GM19455 (cell line): Measurements from ENCODE around the gene PKP4.

Experiments
- ATAC-seq: cut with Tn5 transposase; IDR thresholded peaks from one replicate; pipeline ENCODE4 v1.9.1; 2021; ENCODE audit not compliant: unreplicated experiment

The PKP4 gene

DNA sequence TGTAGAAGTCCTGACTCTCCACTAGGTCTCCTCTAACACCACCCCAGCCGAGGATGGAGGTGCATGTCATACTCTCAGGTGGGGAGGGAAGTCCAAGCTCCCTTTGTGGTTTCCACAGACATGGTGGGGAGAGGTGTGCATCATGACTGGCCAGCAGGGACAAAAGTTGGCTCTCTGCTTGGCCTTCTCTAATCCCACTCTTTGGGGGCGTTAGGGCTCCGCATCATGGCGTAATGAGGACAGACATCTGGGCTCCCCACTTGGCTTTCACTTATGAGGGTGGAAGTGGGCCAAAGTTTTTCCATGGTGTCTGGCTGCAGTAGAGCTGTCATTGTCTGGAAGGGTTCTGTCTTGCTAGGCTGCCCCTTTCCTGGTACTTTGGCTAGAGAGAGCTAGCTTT, 257.7 kb downstream of the PKP4 start:
- ATAC-seq = no peak

DNA sequence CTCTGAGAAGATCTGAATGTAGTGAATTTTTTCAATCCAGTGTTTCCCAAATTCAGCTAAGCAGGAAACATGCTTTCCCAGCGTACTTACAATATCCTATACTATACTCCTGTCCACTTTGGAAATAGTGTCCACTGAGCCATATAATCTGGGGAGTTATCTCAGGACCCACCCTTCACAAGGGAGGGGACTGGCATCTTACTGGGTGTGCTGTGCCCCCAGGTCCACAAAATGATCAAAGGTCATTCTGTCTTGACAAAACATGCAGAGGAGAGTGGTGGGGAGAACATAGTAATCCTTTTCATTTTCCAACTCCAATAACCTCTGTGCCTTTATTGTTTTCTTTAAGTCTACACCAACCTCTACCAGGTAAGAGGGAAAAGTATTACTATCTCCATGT, 258.6 kb downstream of the PKP4 start:
- no peak for ATAC-seq

DNA sequence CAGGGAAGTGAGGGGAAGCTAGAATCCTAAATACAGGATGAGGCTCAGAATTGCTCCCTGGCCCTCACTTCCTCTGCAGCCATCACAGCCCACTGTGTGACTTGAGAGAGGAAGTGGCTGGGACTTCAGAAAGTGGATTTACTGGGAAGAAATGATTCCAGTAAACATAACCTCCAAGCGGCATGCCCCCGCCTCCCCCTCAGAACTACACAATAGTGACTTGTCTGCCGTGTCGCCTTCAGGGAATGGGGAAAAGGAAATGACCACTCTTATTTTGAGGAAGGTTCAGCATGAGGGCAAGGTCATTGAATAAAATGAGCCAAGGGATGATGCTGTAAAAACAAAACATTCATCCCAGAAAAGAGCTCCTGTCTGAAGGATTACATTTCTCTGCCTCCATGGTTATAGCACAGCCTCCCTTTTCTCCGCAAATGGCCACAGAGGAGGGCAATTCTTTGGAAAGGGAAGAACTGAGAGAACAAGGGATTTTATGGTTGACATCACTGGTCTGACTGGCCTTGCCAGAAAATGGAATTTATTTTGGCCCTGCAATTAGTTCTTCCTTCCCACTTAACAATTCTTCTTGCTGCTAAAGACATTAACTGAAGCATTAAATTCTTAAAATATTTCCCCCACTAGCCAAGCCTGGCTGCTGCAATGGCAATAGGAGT, 259.5 kb downstream of the PKP4 start:
- ATAC-seq = no peak

DNA sequence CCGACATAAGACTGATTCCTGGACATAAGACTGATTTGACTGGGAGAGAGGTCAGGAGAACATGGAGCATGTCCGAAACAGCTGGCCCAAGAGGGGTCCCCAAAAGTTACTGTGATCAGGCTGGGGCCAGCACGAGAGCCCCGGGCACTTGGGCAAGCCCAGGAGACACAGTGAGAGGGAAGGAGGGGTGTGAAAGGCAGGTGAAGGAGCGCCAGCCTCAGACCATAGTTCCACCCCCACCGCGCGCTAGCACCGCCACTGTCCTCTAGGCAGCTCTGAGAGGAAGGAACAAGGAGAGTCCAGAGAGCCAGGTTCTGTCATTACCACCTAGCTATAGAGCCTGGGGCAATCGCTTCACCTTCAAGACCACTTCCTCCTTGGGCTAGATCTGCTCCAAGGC, 260.2 kb downstream of the PKP4 start:
- no peak for ATAC-seq

DNA sequence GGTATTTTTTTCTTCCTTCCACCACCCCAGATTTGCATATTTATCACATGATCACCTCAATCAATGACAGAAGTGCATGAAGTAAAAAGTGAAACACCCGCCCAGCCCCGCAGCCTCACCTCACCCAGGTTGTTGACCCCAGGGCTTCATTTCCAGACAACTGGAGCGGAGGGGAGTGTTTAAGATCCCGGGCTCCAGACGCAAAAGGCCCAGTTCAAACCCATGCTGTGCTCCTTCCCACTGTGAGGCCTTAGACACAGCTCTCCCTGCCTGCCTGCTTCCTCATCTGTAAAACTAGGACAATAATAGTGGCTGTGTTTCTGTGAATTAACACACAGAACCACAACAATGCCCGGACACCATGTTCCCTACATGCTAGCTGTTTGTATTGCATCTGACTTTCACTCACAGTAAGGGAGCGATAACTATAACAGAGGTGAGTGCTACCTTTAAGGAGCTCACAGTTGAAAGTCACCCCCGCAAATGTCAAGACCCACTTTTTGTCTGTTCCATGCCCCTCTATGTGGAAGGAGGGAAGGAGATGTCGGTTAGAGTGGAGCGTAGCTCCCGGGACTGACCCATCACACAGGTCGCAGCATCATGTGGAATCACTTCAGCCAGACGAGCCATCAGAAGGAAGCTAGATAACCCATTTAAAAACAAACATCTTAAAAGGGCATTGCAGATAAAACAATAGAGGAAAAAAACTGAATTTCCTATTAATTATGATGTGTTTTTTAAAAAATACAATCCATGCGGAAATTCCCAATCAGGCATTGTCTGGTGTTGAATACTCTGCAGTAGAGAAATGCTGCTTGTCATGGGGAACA, 260.8 kb downstream of the PKP4 start:
- no peak for ATAC-seq

DNA sequence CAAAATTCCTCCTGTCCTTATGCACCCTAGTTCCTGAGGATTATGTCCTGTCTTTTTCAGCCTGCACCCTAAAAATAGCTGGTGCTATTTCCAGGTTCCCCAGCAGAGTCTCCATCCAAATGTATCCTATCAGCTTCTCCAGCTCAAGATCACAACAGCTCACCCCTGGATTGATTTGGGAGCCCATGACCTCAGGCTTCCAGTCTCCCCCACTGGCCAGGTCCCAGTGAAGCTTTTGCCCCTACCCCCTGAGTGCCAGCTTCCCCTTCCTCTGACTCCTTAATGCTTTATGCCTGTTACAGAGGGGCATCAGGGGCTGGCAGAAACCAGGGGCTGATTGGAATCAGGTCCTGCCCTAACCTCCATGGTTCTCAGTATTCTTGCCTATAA, 261.4 kb downstream of the PKP4 start:
- ATAC-seq = no peak

DNA sequence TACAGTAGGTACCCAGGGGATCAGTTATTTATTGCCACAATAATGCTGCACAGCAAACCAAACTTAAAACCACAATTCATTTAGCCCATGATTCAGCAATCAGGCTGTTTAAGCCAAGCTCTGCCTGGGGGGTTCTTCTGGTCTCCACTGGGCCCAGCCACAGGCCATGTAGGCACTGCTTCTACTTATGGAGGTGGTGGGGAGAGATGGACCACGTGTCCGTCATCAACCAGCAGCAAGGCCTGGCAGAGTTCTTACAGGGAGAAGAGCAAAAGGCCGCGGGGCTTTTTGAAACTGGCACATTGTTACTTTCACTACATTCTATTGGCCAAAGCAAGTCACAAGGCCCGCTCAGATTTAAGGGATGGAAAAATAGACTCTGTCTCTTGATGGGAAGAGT, 262.1 kb downstream of the PKP4 start:
- no peak for ATAC-seq

DNA sequence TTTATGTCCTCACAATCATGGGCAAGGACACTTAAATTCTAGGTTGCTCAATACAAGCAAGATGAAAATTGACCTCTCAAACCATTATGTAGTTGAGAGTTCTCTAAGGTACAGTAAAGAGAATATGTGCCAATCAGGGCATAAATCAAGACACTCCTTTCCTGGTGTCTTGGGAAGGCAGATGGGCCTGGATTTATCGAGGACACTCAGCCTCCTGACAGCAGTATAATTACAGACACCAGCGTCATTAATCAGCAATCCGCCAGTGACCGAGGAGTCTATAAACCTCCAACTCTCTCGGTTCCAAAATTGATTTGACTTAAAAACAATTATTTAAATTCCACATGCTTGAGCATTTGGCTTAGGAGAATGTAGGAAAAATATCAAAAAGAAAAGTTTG, 262.7 kb downstream of the PKP4 start:
- no peak for ATAC-seq

DNA sequence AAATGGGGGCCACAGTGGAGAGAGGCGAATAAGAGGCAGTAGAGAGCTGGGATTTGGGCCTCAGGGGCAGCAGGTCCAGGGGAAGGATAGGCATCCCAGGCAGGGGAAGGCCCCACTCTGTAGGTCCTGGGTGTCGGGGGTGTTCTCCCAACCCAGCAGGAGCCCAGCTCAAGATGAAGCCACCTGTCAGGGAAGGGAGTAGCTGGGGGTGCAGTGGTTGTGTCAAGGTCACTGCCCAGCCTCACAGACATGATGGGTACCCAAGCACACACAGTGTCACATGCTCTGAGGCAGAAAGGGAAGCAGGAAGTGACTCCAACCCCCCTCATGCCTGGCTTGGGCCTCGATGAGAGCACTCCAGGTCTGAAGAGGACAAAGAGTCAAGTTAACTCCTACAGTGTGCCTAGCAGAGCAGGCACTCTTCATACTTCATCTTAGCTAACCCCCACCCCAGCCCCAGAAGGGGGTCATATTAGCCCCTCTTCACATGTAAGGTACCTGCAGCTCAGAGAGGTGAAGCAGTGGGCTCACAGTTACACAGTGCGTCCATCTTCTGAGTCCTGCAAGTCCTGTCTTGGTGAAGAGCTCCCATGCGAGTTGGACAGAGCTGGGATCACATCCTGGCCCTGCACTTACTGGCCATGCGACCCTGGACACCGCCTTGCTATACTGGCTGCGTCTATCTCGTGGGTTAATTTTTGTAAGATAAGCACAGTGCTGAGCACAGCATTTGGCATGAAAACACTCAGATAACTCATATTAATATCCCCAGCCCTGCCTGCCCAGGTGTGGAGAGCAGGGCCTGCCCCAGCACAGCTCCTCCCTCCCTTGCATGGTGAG, 265.7 kb downstream of the PKP4 start:
- ATAC-seq = no peak

DNA sequence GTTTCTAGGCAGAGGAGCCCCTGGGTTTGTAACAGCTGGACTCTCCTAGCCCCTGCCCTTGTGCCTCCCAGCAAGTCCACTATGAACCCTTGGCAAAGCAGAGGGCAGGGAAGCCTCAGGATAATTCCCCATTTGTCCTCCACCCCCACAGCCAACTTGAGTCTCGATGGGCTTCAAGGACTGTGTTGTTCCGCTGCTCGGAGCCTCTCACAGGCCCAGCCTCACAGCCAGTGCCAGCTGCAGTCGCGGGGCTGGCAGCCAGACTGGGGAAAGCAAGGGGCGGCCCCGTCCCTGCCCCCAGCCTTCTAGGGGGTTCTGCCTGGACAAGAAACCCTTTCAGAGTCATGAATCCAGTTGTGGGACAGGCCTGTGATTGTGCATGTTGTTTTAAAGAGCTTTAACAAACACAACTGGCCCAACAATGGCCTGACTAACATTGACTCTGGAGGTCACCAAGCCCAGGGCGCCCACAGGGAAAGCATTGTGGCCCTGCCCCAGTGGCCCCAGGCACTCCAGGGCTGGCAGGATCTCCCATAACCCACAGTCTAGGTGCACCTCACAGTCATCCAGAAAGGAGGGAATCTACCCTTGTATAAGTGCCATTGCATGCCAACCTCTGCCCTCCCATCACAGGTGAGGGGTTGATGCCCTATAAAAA, 266.6 kb downstream of the PKP4 start:
- ATAC-seq = no peak

DNA sequence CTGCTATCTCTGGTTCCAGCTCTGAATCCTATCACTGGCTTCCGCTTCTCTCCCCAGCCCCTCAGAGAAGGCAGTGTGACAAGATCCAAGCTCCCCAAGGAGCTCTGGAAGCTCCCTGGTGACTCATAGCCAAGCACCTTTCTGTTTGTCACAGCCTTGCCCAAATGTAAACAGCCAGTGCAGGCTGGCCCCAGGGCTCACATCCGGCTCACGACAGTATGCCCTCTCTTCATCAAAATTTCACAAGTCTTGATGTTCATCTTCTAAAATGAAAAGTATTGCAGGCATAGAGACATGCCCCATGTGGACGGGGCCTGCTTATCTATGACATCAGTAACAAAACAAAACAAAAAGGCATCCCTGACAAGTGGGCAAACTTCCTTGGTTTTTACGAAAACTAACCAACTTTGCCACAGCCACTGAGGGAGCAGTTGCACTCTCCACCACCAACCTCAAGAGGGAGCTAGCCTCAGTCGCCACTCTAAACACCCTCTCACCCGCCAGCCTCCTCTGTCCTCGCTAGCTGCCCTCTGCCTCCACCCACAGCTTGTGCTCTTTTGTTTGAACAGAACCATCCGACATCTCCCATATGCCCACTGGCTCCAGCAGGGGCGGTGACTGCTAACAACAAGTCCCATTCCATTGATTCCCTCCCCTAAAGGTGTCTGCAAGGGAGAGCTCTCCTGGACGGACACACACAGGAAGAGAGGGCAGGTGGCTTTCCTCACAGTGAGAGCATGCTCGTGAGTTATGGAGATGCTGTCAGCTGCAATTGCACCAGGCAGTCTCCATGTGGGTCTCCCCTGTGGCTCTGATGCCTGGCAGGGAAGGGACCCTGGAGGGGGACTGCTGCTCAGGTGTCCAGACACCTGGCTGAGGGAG, 267.4 kb downstream of the PKP4 start:
- no peak for ATAC-seq

DNA sequence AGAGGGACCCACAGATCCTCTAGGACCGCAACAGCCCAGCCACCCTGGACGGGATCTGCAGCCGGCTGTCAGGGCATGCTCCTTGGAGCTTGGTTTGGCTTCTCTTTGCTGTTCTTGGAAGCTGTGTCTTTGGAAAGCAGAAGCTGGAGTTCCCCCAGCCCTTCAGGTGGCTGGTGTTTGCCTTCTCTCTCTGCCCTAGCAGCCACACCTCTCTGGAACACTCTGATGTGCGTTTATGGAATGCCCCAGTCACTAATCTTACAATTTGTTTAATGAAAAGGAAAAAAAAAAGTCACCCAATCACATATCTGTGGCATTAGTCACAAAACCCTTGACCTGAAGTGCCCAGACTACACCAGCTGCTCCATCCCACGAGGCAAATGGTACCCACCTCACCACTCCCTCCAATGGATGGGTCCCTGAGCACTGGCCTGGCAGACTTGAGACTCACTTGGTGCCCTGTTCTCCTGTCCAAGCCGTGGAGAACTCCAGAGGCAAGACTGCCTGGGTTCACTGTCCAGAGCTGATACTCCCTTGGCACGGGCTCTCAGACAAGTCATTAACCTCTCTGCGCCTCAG, 268.1 kb downstream of the PKP4 start:
- ATAC-seq = no peak

DNA sequence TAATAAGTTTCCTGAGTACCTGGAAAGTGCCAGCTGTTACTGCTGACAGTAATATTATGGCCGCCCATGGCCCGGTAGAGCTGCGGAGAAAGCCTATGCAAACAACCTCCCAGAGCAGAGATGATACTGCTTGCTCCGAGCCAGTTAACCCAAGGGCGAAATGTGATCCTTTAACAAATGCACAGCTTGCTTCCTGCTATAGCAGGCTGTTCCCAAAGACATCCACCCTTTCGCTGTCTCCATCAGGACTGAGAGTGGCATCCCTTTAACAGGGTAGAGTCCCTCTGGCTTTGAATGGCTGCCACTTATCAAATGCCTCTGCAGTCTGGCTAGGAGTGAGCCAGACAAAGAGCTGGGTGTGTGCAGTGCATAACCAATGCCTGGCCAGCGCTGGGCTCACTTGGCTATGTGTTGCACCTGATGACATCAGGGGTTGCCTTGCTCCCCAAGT, 268.7 kb downstream of the PKP4 start:
- ATAC-seq = no peak

DNA sequence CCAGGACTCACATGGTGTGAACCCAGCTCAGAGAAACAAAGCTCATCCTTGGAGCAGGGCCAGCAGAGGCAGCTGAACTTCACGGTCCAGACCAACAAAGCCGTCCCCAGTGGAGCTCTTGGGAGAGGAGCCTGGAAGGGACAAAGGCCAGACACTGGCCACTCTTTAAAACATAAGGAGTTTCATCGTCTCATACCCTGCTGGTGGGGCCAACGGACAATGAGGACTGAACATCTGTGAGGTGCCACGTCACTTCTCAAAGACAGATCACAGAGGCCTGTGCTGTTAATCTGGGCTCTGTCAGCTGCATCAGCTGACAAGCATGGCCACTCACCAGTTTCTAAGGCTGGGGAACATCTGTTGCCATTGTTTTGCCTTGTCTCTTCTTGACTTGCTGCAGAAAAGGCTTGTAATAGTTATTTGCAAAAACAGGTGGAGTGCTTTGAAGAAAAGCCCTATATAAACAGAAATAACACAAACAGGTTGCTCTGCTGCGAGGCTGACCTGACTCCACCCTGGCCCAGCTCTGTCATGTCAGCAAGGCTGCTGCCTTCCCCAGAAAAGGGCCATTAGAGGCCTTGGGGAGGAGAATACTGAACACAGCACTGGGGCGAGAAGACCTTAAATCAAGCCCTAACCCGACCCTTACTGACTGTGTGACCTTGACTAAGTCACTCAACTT, 270.3 kb downstream of the PKP4 start:
- no peak for ATAC-seq

DNA sequence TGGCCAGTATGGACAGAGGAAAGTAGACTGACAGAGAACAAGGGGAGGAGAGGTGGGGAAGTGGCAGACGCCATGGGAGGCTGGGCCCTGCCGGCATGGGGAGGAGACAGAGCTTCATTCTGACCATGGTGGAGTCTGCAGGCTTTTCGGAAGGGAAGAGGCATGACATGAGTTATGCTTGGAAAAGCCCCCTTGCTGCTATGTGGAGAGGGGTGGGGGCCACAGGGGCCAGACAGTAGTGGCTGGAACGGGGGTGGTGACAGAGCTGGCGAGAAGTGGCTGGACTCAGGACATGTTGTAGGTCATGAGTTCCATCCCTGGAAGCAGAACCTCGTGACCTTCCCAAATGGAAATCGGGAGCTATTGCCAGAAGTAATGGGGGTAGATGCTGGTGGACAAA, 271.7 kb downstream of the PKP4 start:
- no peak for ATAC-seq

DNA sequence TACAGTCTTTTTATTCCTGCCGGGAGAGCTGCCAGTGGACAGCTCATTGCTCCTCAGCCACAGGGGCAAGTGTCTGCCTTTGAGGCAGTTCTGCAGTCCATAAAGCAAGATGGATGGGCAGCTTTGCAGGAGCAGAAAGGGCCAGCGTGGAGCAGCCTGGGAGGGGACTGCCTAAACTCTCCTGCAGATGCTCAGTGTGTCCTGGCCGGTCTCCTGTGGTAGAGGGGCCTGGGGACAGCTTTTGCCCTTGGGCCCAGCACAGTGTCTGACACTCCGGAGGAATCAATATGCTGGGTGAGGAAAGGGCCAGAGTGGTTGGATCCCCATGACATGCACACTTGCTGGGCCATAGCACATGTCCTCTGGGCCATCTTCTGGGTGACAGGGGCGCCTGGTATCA, 272.7 kb downstream of the PKP4 start:
- ATAC-seq = no peak

DNA sequence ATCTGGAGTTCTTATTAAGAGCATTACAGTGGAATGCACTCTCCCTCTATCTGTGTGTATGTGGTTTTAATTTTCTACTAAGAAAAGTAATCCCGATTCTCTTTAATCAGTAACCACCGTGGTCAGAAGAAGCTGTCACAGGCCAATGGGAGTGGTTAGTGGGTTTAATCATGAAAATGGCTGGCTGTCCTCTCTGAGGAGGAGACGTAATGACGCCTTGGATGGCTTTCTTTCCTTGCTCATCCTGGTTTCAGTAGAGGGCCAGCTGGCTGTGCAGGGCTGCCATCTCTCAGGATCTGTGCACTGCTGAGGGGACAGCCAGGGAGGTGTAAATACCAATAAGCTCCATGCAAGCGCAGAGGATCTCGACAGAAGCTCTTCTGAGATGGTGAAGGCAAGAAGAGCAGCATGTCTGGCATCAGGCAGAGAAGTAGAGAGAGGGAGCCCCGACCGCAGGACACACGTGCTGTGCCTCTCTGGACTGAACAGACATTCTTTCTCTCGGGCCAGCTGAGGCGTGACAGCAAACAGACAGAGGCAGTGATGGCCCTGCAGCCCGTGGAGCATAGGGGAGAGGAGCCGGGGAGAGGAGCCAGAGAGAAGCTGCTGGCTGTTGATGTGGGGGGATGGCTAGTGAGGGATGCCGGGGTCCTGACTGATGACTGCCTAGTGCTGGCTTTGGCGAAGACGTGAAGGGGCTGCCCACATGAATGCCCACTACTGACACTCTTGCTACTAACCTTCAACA, 273.3 kb downstream of the PKP4 start:
- no peak for ATAC-seq

DNA sequence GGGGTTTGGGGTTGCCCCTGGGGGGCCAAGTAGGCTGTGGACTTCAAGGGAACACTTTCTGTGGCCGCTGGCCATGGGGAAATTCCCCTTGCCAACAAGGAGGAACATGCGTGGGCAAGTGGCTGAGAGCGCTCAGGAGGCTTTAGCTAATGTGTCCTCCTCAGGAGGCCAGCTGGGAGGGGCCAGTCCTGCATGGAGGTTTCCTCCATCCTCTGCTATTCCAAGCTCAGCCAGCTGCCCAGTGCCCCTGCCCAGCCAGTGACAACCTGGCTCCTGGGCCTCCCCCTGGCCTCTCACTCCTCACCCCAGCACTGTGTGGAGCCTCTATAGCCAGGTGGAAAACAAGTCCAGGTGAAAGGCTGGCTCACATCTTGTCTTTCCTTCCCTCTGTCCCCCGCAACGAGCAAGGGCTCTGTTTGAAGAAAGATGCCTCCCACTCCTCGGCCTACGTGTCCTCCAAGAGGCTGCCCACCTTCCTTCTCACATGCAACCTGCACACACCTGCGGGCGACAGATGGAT, 273.9 kb downstream of the PKP4 start:
- no peak for ATAC-seq
